HG03432 (cell line): ENCODE measurements around the gene MINAR1.
"Not testable (repeated sequence)": the region's sequence is repeated elsewhere in the genome, so short reads cannot be mapped to it uniquely, and the experiment has no call there.

Source experiments
- ATAC-seq: cut with Tn5 transposase; IDR thresholded peaks from one replicate; pipeline ENCODE4 v1.9.1; 2021; ENCODE audit warnings: mild to moderate bottlenecking, moderate library complexity; ENCODE audit not compliant: unreplicated experiment

MINAR1 gene, protein sequence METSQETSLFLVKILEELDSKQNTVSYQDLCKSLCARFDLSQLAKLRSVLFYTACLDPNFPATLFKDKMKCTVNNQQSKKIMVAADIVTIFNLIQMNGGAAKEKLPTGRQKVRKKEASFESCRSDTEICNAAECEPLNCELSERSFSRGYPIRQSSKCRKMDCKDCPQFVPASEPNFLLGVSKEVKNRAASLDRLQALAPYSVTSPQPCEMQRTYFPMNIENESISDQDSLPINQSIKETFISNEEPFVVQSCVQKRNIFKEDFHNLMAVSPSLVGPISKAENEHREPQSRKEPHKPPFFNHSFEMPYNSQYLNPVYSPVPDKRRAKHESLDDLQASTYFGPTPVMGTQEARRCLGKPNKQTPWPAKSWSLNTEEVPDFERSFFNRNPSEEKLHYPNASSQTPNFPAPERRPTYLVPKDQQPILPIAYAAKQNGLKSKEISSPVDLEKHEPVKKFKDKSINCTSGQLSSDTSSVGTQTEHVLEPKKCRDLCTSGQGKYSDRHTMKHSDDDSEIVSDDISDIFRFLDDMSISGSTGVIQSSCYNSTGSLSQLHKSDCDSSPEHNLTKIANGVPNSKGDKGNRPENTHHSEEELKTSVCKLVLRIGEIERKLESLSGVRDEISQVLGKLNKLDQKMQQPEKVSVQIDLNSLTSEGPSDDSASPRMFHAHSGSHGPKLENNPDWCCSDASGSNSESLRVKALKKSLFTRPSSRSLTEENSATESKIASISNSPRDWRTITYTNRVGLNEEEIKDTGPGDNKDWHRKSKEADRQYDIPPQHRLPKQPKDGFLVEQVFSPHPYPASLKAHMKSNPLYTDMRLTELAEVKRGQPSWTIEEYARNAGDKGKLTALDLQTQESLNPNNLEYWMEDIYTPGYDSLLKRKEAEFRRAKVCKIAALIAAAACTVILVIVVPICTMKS

GRCh38 chr15:79431636-79432344 lies at the start of gene MINAR1:
Gene MINAR1 (plus strand): TSS chr15:79432336. CDS start chr15:79456148, 23,812 bp downstream.
- ATAC-seq, result no peak

- no peak for ATAC-seq
Measured at GRCh38 chr15:79394231-79394630, 37.9 kb upstream of the MINAR1 start.

GRCh38 chr15:79396850-79397249 lies 35.3 kb upstream of the MINAR1 start:
- ATAC-seq, result no peak

DNA sequence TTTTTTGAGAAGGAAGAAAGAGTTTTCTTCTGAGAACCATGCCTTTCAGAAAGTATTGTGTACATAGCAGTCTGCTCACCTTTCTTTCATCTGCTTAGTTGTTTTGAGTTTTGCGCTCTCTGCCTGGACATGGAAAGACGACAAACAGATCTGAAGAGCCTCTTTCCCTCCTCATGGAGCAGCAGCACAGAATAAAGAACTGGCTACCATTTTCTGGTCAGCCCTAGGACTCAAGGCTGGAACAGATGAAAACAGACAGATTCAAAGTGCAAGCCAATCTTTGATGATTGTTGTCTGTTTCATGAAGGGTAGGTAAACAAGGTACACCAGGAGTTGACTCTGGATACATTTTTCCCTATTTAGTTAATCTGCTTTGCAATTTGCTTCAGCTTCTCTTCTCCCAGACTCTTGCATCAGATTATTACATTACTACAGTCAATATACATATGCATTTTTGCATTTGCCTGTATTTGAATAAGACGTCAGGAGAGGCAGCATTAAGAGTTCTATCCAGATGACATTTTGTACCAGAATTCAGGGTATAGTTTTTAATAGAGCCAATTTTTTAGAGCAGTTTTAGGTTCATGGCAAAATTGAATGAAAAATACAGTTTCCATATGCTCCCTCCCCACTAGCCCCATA lies 34.7 kb upstream of the MINAR1 start:
- no peak for ATAC-seq

- ATAC-seq, result no peak
Measured at GRCh38 chr15:79399606-79400005, 32.5 kb upstream of the MINAR1 start.

- ATAC-seq, result no peak
Measured at GRCh38 chr15:79400650-79401049, 31.5 kb upstream of the MINAR1 start.

GRCh38 chr15:79401301-79401700 lies 30.8 kb upstream of the MINAR1 start:
- no peak for ATAC-seq

- no peak for ATAC-seq
Measured at GRCh38 chr15:79402136-79402535, 30.0 kb upstream of the MINAR1 start.

DNA sequence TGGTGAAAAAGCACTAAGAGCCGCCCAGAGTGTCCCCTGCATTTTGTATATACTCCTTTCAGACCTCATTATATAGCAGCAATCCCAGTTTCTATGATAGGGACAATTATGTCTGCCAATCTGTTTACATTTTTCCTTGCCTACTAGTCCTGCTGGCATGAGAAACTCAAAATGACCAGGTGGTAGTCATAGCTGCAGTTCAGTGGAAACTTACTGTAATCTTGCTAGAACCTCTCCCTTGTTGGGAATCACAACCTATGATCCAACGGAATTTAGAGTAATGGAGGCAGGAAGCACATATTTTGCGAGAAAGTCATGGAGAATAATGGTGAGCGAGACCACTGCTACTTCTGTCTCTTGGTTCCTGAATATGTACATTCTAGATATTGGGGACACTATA lies 28.6 kb upstream of the MINAR1 start:
- ATAC-seq, result no peak

DNA sequence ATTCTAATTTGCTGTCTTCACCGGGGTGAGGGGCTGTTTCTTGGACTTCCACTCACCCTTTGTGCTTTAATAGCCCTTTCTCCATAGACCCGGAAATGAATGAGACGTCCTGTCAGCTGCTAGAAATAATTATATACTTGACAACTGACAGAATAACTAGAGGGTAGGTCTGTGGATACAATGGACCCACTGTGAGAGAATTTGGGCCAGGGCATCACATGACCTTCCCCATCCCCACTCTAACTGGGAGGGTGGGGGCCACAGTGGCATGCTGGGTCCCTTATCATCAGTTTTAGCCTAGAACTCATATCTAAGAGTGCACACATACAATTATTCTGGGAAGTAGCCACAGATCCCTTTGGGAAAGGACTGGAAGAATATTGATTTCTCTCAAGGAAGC lies 25.9 kb upstream of the MINAR1 start:
- ATAC-seq, result no peak

GRCh38 chr15:79408041-79408440 lies 24.1 kb upstream of the MINAR1 start:
- no peak for ATAC-seq

DNA sequence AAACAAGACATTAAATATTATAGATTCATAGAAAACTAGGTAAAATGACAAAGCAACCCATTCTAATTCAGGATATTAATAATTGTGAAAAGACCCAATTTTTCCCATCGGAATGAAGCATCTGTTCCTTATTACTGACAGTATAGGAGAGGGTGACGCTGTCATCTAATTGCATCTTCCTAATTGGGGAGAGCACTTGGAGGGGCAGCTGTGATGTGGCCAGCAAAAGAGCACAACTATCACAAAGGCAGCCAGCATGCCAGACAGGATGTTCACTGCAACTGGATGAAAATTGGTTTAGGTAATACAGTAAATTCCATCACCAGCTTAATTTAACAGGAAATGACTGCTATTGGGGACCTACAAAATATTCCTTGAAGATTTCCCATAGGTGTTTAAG lies 21.9 kb upstream of the MINAR1 start:
- no peak for ATAC-seq

DNA sequence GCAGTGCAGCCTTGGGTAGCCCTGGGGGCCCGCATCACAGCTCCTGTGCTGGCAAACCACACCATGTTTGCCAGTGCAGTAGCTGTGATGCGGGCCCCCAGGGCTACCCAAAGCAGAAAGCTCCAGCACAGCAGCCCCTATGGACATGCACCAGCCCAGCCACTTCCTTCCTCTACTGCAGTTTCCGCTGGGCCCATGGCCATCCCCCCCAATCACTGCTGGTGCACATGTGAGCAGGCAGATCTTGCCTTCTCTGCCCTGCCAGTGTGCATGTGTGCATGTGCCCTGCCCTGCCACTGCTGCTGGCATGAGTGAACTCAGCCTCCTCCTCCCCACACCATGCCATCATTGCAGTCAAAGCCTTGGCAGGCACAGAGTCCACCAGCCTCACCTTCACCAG lies 20.1 kb upstream of the MINAR1 start:
- no peak for ATAC-seq

GRCh38 chr15:79412429-79412828 lies 19.7 kb upstream of the MINAR1 start:
- no peak for ATAC-seq

- ATAC-seq, result no peak
Measured at GRCh38 chr15:79416876-79417275, 15.3 kb upstream of the MINAR1 start.

DNA sequence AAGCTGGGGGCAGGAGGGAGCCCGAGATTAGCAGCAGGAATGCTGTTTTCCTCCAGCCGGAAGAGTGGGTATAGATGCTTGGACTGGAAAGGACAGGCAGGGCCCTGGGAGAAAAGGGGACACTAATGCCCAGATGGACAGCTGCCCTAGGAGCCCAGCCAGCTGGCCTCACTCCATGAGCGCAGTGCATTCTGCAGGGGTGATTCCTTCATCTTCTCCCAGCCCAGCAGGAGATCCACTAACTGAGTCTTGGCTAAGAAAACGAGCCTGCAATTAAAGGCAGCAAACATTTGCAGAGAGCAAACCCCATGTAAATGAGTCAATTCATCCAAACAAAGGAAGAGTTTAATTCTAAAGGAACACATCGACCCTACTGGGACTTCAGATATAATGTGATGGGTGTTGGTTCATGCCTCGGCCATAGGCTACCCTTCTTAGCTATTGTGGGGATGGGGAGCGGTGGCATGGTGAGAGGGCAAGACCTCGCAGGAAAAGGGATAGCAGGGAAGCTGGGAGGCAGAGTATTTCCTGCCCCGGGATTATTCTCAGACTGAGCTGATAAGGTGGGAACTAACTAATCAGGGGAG lies 13.3 kb upstream of the MINAR1 start:
- no peak for ATAC-seq

DNA sequence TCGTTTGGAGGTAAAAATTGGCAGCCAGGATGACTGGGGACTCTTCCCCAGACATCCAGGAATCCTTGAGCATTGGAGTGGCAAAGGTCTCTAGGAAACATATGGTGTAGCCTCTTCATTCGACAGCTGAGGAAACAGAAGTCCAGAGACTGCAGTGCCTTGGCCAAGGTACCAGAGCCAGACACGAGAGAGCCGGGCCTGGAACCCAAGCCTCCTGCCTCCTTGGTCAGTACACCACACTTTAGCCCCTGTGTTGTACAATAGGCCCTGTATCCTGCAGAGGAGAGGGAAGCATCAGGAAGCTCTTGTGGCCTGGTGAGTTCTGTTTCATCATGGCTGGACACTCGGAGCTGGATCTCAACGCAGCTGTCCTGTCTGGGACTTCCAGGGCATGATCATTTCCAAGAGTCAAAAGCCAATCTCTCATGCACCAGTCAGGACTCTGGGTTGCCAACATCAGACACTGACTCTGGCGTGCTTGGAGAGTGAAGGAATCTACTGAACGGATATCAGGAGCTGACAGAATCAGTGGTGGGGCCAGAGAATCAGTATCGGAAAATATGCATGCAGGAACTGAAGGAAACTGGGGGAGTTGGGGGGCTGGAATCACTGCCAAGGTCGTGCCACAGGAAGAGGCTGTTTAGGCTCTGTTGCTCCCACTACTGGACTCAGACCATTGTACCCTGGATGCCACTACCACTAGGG lies 6.4 kb upstream of the MINAR1 start:
- no peak for ATAC-seq

DNA sequence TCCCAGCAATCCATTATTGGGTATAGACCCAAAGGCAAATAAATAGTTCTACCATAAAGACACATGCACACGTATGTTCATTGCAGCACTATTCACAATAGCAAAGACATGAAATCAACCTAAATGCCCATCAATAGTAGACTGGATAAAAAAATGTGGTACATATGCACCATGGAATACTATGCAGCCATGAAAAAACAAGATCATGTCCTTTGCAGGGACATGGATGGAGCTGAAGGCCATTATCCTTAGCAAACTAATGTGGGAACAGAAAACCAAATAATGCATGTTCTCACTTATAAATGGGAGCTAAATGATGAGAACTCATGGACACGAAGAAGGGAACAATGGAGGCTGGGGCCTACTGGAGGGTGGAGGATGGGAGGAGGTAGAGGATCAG lies 5.2 kb upstream of the MINAR1 start:
- ATAC-seq, result not testable (repeated sequence)

GRCh38 chr15:79427781-79428598 lies 4.1 kb upstream of the MINAR1 start:
- ATAC-seq, result no peak
